Hepatocyte (in vitro differentiated cells): ENCODE measurements around the gene TBC1D8. TPM values are rescaled to one million over a fixed set of nuclear protein-coding genes. Genes with fewer than 3 reads are reported as not detected.

Experiments used
- DNase-seq: peaks from one replicate; pipeline ENCODE4 v3.0.0-alpha.2; 2016; ENCODE audit warnings: low spot score
- H2AFZ ChIP-seq: fragments of 200-600 bp; sonication (generic); 2 replicates; pipeline ENCODE4 v1.6.0; 2016; ENCODE audit warnings: antibody characterized with exemption, mild to moderate bottlenecking
- H3K27ac ChIP-seq: fragments of 200-600 bp; sonication (generic); 2 replicates; pipeline ENCODE4 v1.5.1; 2016; ENCODE audit warnings: mild to moderate bottlenecking
- H3K27me3 ChIP-seq: fragments of 200-600 bp; sonication (generic); 2 replicates; pipeline ENCODE4 v1.6.1; 2016
- H3K36me3 ChIP-seq: fragments of 200-600 bp; sonication (generic); replicated peaks from 2 replicates; pipeline ENCODE4 v1.5.1; 2016; ENCODE audit warnings: low read depth; ENCODE audit not compliant: insufficient read depth
- H3K4me1 ChIP-seq: fragments of 200-600 bp; sonication (generic); 2 replicates; pipeline ENCODE4 v1.5.1; 2016; ENCODE audit warnings: mild to moderate bottlenecking, moderate library complexity; ENCODE audit not compliant: insufficient read depth
- H3K4me2 ChIP-seq: fragments of 200-600 bp; sonication (generic); 2 replicates; pipeline ENCODE4 v1.6.0; 2016
- H3K4me3 ChIP-seq: fragments of 200-600 bp; sonication (generic); 2 replicates; pipeline ENCODE4 v1.5.1; 2016; ENCODE audit warnings: mild to moderate bottlenecking
- H3K79me2 ChIP-seq: fragments of 200-600 bp; sonication (generic); 2 replicates; pipeline ENCODE4 v1.6.0; 2017; ENCODE audit warnings: mild to moderate bottlenecking
- H3K9me2 ChIP-seq: fragments of 200-600 bp; sonication (generic); replicated peaks from 2 replicates; pipeline ENCODE4 v1.6.0; 2017; ENCODE audit warnings: mild to moderate bottlenecking; ENCODE audit not compliant: insufficient read depth
- H3K9me3 ChIP-seq: fragments of 200-600 bp; sonication (generic); 2 replicates; pipeline ENCODE4 v1.5.1; 2016; ENCODE audit warnings: low read depth, mild to moderate bottlenecking
- H4K20me1 ChIP-seq: fragments of 200-600 bp; sonication (generic); 2 replicates; pipeline ENCODE4 v1.6.0; 2016; ENCODE audit warnings: mild to moderate bottlenecking; ENCODE audit not compliant: insufficient read depth, poor library complexity, severe bottlenecking
- CTCF ChIP-seq: fragments of 200-600 bp; sonication (generic); IDR thresholded peaks from 2 replicates; pipeline ENCODE4 v1.5.1; 2016; ENCODE audit warnings: antibody characterized with exemption, mild to moderate bottlenecking; ENCODE audit not compliant: poor library complexity
- EZH2 ChIP-seq: fragments of 200-600 bp; sonication (generic); IDR thresholded peaks from 2 replicates; pipeline ENCODE4 v1.6.1; 2016; ENCODE audit warnings: antibody characterized with exemption, mild to moderate bottlenecking, borderline replicate concordance
- EZH2phosphoT487 ChIP-seq: fragments of 200-600 bp; sonication (generic); IDR thresholded peaks from one replicate; pipeline ENCODE4 v1.6.1; 2018; ENCODE audit warnings: antibody characterized with exemption, mild to moderate bottlenecking, low read depth, moderate library complexity; ENCODE audit not compliant: unreplicated experiment, severe bottlenecking
- WGBS: methylation state at CpG from one replicate; pipeline ENCODE4 v1.1.6; 2016; ENCODE audit warnings: low lambda C conversion rate; ENCODE audit errors: missing lambda C conversion rate; 5-methylcytosine and 5-hydroxymethylcytosine counted together
- polyA plus RNA-seq: library from polyadenylated mRNA; unstranded; fragments of >200 nt; fragmentation: Nextera tagmentation; extraction: Ambion mirVana; gene quantifications from 2 replicates; pipeline ENCODE4 v1.2.1, GENCODE V29; 2016
- total RNA-seq: library from RNA; depleted of rRNA; stranded (reverse); fragments of >200 nt; gene quantifications from 2 replicates; pipeline ENCODE4 v1.2.3, GENCODE V29; 2014

The TBC1D8 gene
- total and polyA plus RNA-seq, 2 experiments from 2014 or later: 10.1 to 15.8 TPM

- no peak overlapping the region for H2AFZ ChIP-seq
- no peaks in the 10 kb centered on the region for H3K27me3 ChIP-seq
- no peaks in the 10 kb centered on the region for H3K36me3 ChIP-seq
- no peak for TF ChIP-seq EZH2
- TF ChIP-seq CTCF: no peak
- TF ChIP-seq EZH2phosphoT487: no peak
- H3K9me3 ChIP-seq: no peaks in the 10 kb centered on the region
- H3K79me2 ChIP-seq: peaks cover 60% of the 10 kb centered on the region
- WGBS: 91% methylated on average over 3 of the region's 3 CpGs
- H3K27ac ChIP-seq: peak overlapping the region; percentile 93
- H3K4me3 ChIP-seq: no peak overlapping the region
- H3K4me2 ChIP-seq: no peak overlapping the region
- peaks cover 32% of the 10 kb centered on the region for H3K4me1 ChIP-seq
- no peaks in the 10 kb centered on the region for H4K20me1 ChIP-seq
- no peaks in the 10 kb centered on the region for H3K9me2 ChIP-seq
- DNase-seq: no peak
These were observed 25.4 kb downstream of the TBC1D8 start for GRCh38 chr2:101125808-101126207.

- Histone ChIP-seq H3K79me2 (peaks cover 56% of the 10 kb centered on the region), H3K4me2 (peak overlapping the region; percentile 53)
These were observed 25.8 kb downstream of the TBC1D8 start for GRCh38 chr2:101125374-101125773.

GRCh38 chr2:101124643-101125366 is 26.4 kb downstream of the TBC1D8 start:
- peaks cover 41% of the 10 kb centered on the region for H3K4me1 ChIP-seq
- H4K20me1 ChIP-seq: no peaks in the 10 kb centered on the region
- H2AFZ ChIP-seq: no peak overlapping the region
- no peak overlapping the region for H3K4me3 ChIP-seq
- peak overlapping the region; percentile 53 for H3K4me2 ChIP-seq
- no peaks in the 10 kb centered on the region for H3K27me3 ChIP-seq
- DNase-seq: peak; percentile 81
- no peak for TF ChIP-seq EZH2
- TF ChIP-seq EZH2phosphoT487: no peak
- TF ChIP-seq CTCF: no peak
- H3K36me3 ChIP-seq: no peaks in the 10 kb centered on the region
- H3K27ac ChIP-seq: peak overlapping the region; percentile 93
- no peaks in the 10 kb centered on the region for H3K9me3 ChIP-seq
- peaks cover 56% of the 10 kb centered on the region for H3K79me2 ChIP-seq
- H3K9me2 ChIP-seq: no peaks in the 10 kb centered on the region
- WGBS: 57% methylated on average over 7 of the region's 7 CpGs

More at GRCh38 chr2:101125374-101125773, 25.8 kb downstream of the TBC1D8 start:
- Histone ChIP-seq H2AFZ (no peak overlapping the region), H3K27ac (peak overlapping the region; percentile 93), H3K9me3 (no peaks in the 10 kb centered on the region), H4K20me1 (no peaks in the 10 kb centered on the region), H3K27me3 (no peaks in the 10 kb centered on the region), H3K4me1 (peaks cover 36% of the 10 kb centered on the region), H3K4me3 (no peak overlapping the region), H3K36me3 (no peaks in the 10 kb centered on the region), H3K9me2 (no peaks in the 10 kb centered on the region)
- 68% methylated on average over 3 of the region's 3 CpGs for WGBS
- no peak for DNase-seq
- TF ChIP-seq CTCF: no peak
